8988T (cell line): Measurements from ENCODE around the gene IFT25.

Experiments used
- DNase-seq: peaks from one replicate; pipeline ENCODE4 v3.0.0; 2011

IFT25 gene

GRCh38 chr1:53927376-53927881 lies 18.1 kb downstream of the IFT25 start:
- no peak for DNase-seq

- DNase-seq, result no peak
Observed at GRCh38 chr1:53919675-53920066, 25.8 kb downstream of the IFT25 start.

GRCh38 chr1:53918343-53918742 lies 27.2 kb downstream of the IFT25 start:
- no peak for DNase-seq

GRCh38 chr1:53913352-53914033 lies 32.0 kb downstream of the IFT25 start:
- DNase-seq, result no peak

GRCh38 chr1:53911442-53911841 lies 34.1 kb downstream of the IFT25 start:
- DNase-seq, result no peak

- DNase-seq, result no peak
Observed at GRCh38 chr1:53909946-53910345, 35.6 kb downstream of the IFT25 start.

GRCh38 chr1:53906121-53906520 lies 39.4 kb downstream of the IFT25 start:
- DNase-seq, result no peak

- DNase-seq, result no peak
Observed at GRCh38 chr1:53905509-53905908, 40.0 kb downstream of the IFT25 start.

- DNase-seq, result no peak
Observed at GRCh38 chr1:53902235-53903138, 43.0 kb downstream of the IFT25 start.

- DNase-seq, result no peak
Observed at GRCh38 chr1:53899708-53900107, 45.8 kb downstream of the IFT25 start.

- DNase-seq, result no peak
Observed at GRCh38 chr1:53899206-53899628, 46.3 kb downstream of the IFT25 start.

GRCh38 chr1:53896635-53897229 lies 48.8 kb downstream of the IFT25 start:
- DNase-seq, result no peak

GRCh38 chr1:53895421-53895820 lies 50.1 kb downstream of the IFT25 start:
- DNase-seq, result no peak

GRCh38 chr1:53894644-53895043 lies 50.9 kb downstream of the IFT25 start:
- DNase-seq, result no peak

GRCh38 chr1:53893999-53894636 lies 51.4 kb downstream of the IFT25 start, which contains the start of gene DIO1:
Gene DIO1 (plus strand): TSS chr1:53894187. CDS start chr1:53894211, 24 bp downstream.
- no peak for DNase-seq

- no peak for DNase-seq
Observed at GRCh38 chr1:53892911-53893310, 52.6 kb downstream of the IFT25 start.

- DNase-seq, result no peak
Observed at GRCh38 chr1:53891678-53892077, 53.8 kb downstream of the IFT25 start.

- no peak for DNase-seq
Observed at GRCh38 chr1:53891018-53891417, 54.5 kb downstream of the IFT25 start.

GRCh38 chr1:53890522-53890941 lies 55.0 kb downstream of the IFT25 start:
- DNase-seq, result no peak

GRCh38 chr1:53889304-53890298 lies 55.9 kb downstream of the IFT25 start, which contains the start of gene YIPF1:
Gene YIPF1 (minus strand): TSS chr1:53889797. CDS start chr1:53888937, 860 bp downstream.
- DNase-seq, result peak; percentile 56

- no peak for DNase-seq
Observed at GRCh38 chr1:53888681-53889080, 56.8 kb downstream of the IFT25 start.
